OCI-LY7 (cell line): ENCODE measurements around the gene ATP9B.

ENCODE experiments used
- EZH2phosphoT487 ChIP-seq: fragments of 200-600 bp; sonication (generic); IDR thresholded peaks from 2 replicates; pipeline ENCODE4 v1.6.1; 2018; ENCODE audit warnings: low read depth, borderline replicate concordance, mild to moderate bottlenecking, mixed run types, antibody characterized with exemption, low read length, moderate library complexity, mixed read lengths
- TF ChIP-seq, protein P1 (sequence below): fragments of 200-600 bp; sonication (generic); conservative IDR thresholded peaks from 2 replicates; pipeline ENCODE4 v1.5.1; 2014; ENCODE audit warnings: mild to moderate bottlenecking, antibody characterized with exemption, low read length, moderate library complexity, mixed read lengths

DNA sequence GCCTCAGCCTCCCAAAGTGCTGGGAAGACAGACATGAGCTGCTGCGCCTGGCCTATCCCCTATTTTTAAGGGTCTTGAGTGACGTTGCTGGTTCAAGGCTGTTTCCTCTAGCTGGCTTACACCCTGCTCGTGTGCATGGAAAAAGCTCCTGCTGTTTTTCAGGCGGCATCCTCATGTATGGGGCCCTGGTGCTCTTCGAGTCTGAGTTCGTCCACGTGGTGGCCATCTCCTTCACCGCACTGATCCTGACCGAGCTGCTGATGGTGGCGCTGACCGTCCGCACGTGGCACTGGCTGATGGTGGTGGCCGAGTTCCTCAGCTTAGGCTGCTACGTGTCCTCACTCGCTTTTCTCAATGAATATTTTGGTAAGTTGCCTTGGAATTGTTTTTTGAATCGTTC is 304.5 kb downstream of the ATP9B start:
- TF ChIP-seq, protein P1, sequence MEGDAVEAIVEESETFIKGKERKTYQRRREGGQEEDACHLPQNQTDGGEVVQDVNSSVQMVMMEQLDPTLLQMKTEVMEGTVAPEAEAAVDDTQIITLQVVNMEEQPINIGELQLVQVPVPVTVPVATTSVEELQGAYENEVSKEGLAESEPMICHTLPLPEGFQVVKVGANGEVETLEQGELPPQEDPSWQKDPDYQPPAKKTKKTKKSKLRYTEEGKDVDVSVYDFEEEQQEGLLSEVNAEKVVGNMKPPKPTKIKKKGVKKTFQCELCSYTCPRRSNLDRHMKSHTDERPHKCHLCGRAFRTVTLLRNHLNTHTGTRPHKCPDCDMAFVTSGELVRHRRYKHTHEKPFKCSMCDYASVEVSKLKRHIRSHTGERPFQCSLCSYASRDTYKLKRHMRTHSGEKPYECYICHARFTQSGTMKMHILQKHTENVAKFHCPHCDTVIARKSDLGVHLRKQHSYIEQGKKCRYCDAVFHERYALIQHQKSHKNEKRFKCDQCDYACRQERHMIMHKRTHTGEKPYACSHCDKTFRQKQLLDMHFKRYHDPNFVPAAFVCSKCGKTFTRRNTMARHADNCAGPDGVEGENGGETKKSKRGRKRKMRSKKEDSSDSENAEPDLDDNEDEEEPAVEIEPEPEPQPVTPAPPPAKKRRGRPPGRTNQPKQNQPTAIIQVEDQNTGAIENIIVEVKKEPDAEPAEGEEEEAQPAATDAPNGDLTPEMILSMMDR, result no peak
- no peak for TF ChIP-seq EZH2phosphoT487
